ENCODE measurements around the gene CBX8. TPM values are rescaled to one million over a fixed set of nuclear protein-coding genes. Genes with fewer than 3 reads are reported as not detected.

The CBX8 gene
- total RNA-seq, 3 donors from 2014 or later (not counting 1 experiment from before 2014, with no cell fraction given), result 4.0 to 6.4 (median 5.8) TPM

DNA sequence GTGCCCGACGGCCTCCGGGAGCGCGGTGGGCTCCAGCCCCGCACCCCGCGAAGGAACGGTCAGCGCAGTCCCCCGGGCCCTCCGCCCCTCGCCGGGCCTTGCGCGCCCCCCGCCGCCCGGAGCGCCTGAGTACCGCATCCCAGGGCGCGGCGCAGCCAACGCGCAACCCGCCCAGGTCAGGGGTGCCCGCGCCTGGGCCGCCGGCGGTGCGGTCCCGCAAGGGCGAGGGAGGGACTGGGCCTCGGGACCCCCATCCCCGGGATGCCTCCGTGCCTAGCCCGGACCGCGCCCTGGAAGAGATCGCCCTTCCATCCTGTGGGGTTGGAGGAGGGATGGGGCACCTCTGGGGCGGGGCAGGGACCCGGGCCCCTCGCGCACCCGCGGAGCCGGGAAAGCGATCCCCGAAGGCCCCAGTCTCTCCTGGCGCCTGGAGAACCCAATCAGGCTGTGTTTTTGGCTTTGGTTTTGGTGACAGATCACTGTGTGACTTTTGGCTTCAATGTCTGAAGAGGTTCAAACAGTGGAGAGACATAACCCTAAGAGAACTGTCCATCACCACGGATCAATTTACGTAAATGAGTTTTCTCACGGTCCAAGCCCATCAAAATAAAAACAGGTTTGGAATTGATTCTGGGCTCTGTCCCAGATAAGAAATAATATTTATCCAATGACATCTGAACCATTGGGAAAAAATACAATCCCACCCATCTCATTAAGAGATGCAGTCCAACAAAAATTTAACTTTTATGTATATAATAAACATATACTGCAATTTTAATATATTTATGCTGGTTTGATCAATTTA, 48.4 kb downstream of the CBX8 start:
- Mint-ChIP-seq H3K4me1 (peaks cover 7 to 12% of the 10 kb centered on the region in 2 donors), H3K27me3 (ENCODE audit: low read depth in 2 of 2) (peaks cover 19 to 22% of the 10 kb centered on the region in 2 donors), H3K27ac (no peak overlapping the region), H3K9me3 (no peaks in the 10 kb centered on the region), H3K36me3 (no peaks in the 10 kb centered on the region), H3K4me3 (no peak overlapping the region)
- no peak for ATAC-seq
- peaks cover 13% of the 10 kb centered on the region for H3K4me1 ChIP-seq (ENCODE audit: control insufficient read depth, insufficient read depth, low read length)
- no peak for DNase-seq
- H3K4me3 ChIP-seq (ENCODE audit: low read length), result no peak overlapping the region
- 8% methylated on average over 55 of the region's 55 CpGs for WGBS (ENCODE audit: insufficient coverage)
- peaks cover 31% of the 10 kb centered on the region for H3K27me3 ChIP-seq (ENCODE audit: control insufficient read depth, insufficient read depth, low read length)
- H3K27ac ChIP-seq (ENCODE audit: low read length), result no peak overlapping the region
- H3K36me3 ChIP-seq (ENCODE audit: control insufficient read depth, insufficient read depth, low read length), result no peaks in the 10 kb centered on the region
- no peaks in the 10 kb centered on the region for H3K9me3 ChIP-seq (ENCODE audit: control insufficient read depth, insufficient read depth, low read length)
- intact Hi-C loops (cut with micrococcal nuclease), result loop anchor here (5.0 kb wide), 2 partner anchors 49 to 94 kb away; partner anchors contain the start of gene CBX8
- TF ChIP-seq, protein P1, sequence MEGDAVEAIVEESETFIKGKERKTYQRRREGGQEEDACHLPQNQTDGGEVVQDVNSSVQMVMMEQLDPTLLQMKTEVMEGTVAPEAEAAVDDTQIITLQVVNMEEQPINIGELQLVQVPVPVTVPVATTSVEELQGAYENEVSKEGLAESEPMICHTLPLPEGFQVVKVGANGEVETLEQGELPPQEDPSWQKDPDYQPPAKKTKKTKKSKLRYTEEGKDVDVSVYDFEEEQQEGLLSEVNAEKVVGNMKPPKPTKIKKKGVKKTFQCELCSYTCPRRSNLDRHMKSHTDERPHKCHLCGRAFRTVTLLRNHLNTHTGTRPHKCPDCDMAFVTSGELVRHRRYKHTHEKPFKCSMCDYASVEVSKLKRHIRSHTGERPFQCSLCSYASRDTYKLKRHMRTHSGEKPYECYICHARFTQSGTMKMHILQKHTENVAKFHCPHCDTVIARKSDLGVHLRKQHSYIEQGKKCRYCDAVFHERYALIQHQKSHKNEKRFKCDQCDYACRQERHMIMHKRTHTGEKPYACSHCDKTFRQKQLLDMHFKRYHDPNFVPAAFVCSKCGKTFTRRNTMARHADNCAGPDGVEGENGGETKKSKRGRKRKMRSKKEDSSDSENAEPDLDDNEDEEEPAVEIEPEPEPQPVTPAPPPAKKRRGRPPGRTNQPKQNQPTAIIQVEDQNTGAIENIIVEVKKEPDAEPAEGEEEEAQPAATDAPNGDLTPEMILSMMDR (IDR thresholded peaks at IDR 0.05), result no peak

DNA sequence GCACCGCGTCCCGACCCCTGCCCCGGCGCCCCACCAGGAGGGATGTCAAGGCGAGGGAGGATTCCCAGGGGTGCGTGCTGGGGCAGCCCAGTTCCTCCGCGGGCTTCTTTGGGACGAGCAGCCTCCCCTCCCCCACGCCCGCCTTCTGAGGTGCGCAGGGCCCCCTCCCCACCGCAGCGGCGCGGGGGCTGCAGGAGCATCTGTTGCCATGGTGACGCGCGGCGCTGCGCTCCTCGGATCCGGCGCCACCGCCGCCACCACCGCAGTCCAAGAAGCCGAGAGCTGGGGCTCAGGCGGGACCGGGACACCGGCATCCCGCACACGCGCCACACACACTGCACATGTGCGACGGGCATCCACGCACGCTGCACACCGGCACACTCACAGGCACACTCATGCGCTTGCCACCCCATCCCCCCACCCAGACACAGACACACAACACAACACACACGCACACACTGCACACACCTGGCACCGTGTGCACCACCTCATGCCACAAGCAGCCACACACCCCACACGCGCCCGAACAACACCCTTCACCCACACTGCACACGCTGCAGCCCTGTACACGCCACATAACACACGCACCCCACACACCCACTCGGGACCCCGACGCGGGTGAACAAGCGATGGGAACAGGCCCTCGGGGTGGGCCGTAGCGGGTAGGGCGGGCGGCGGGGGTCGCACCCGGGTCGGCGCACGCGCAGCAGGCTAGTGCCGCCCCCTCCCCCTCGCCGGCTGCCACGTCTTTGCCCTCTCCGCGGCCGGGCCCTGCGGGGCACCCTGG, 49.2 kb downstream of the CBX8 start:
- H3K27me3 Mint-ChIP-seq (ENCODE audit: low read depth in 2 of 2), result peaks cover 19 to 22% of the 10 kb centered on the region in 2 donors
- no peak overlapping the region for H3K27ac Mint-ChIP-seq
- Histone ChIP-seq H3K27me3 (ENCODE audit: control insufficient read depth, insufficient read depth, low read length) (peaks cover 31% of the 10 kb centered on the region), H3K9me3 (ENCODE audit: control insufficient read depth, insufficient read depth, low read length) (no peaks in the 10 kb centered on the region), H3K4me3 (ENCODE audit: low read length) (no peak overlapping the region), H3K27ac (ENCODE audit: low read length) (no peak overlapping the region), H3K4me1 (ENCODE audit: control insufficient read depth, insufficient read depth, low read length) (peaks cover 13% of the 10 kb centered on the region), H3K36me3 (ENCODE audit: control insufficient read depth, insufficient read depth, low read length) (no peaks in the 10 kb centered on the region)
- no peak for ATAC-seq
- H3K36me3 Mint-ChIP-seq, result no peaks in the 10 kb centered on the region
- peaks cover 7 to 12% of the 10 kb centered on the region in 2 donors for H3K4me1 Mint-ChIP-seq
- DNase-seq, result peak in 1 of 2 donors; percentile 44
- H3K4me3 Mint-ChIP-seq, result no peak overlapping the region
- intact Hi-C loops (cut with micrococcal nuclease), result loop anchor here (5.0 kb wide), 2 partner anchors 50 to 95 kb away; partner anchors contain the start of gene CBX8
- WGBS (ENCODE audit: insufficient coverage), result 5% methylated on average over 74 of the region's 74 CpGs
- TF ChIP-seq, protein P1 (IDR thresholded peaks at IDR 0.05), result no peak
- H3K9me3 Mint-ChIP-seq, result no peaks in the 10 kb centered on the region

GRCh38 chr17:79746889-79747507, 49.9 kb downstream of the CBX8 start:
- Histone ChIP-seq H3K36me3 (ENCODE audit: control insufficient read depth, insufficient read depth, low read length) (no peaks in the 10 kb centered on the region), H3K9me3 (ENCODE audit: control insufficient read depth, insufficient read depth, low read length) (no peaks in the 10 kb centered on the region), H3K27ac (ENCODE audit: low read length) (no peak overlapping the region), H3K4me3 (ENCODE audit: low read length) (no peak overlapping the region), H3K4me1 (ENCODE audit: control insufficient read depth, insufficient read depth, low read length) (peaks cover 17% of the 10 kb centered on the region), H3K27me3 (ENCODE audit: control insufficient read depth, insufficient read depth, low read length) (peaks cover 34% of the 10 kb centered on the region)
- no peak overlapping the region for H3K27ac Mint-ChIP-seq
- ATAC-seq (no peak), DNase-seq (peak in 1 of 2 donors; percentile 28)
- no peaks in the 10 kb centered on the region for H3K36me3 Mint-ChIP-seq
- peaks cover 7 to 14% of the 10 kb centered on the region in 2 donors for H3K4me1 Mint-ChIP-seq
- intact Hi-C loops (cut with micrococcal nuclease), result loop anchor here (5.0 kb wide), 2 partner anchors 50 to 95 kb away; partner anchors contain the start of gene CBX8
- no peak overlapping the region for H3K4me3 Mint-ChIP-seq
- 45% methylated on average over 22 of the region's 22 CpGs for WGBS (ENCODE audit: insufficient coverage)
- TF ChIP-seq, protein P1 (IDR thresholded peaks at IDR 0.05), result no peak
- no peaks in the 10 kb centered on the region for H3K9me3 Mint-ChIP-seq
- peaks cover 19 to 22% of the 10 kb centered on the region in 2 donors for H3K27me3 Mint-ChIP-seq (ENCODE audit: low read depth in 2 of 2)

All from natural killer cell (primary cell).